ENCODE data around the gene RGCC. TPM values are rescaled to one million over a fixed set of nuclear protein-coding genes. Genes with fewer than 3 reads are reported as not detected.

Gene RGCC
- total RNA-seq, 1 experiment from 2014 or later = not detected

DNA sequence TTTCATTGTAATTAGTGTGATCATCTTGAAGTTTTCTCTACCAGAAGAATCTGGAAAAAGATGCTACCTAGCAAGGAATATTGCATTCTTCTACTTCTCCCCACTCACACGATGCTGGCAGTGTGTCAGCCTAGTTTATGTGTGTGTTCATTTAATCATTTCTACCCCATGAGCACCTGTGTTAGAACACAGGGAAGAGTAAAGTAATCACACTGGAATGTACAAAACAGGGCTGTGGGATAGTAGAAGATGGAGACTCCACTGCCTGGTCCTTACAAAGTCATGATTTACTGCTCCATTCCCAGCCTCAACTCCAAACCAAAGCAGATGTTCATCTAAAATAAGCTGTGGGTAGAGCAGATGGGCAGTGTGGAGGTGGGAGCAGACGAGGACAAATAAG is 47.7 kb upstream of the RGCC start:
- Mint-ChIP-seq H3K9me3 (no peaks in the 10 kb centered on the region), H3K36me3 (ENCODE audit: insufficient read depth in 1 of 3, low read depth in 3 of 3) (no peaks in the 10 kb centered on the region), H3K4me3 (no peak overlapping the region), H3K27me3 (ENCODE audit: low read depth) (no peaks in the 10 kb centered on the region), H3K4me1 (0 out of 4 replicates have a peak, but pooled peaks cover 0 to 2% of the 10 kb centered on the region in 2 experiments), H3K27ac (no peak overlapping the region)
- H2BK120ac ChIP-seq (ENCODE audit: low read depth, low read length, poor library complexity, severe bottlenecking) = no peak overlapping the region
- no peak overlapping the region for H3T11ph ChIP-seq (ENCODE audit: low read length)
- no peak overlapping the region for H3K27ac ChIP-seq (ENCODE audit: insufficient read length, low read depth, low read length)
- H3K18ac ChIP-seq (ENCODE audit: insufficient read length, low read depth, low read length) = no peak overlapping the region
- H3K56ac ChIP-seq (ENCODE audit: insufficient read length, low read depth, low read length) = no peak overlapping the region
- no peak overlapping the region for H3K14ac ChIP-seq (ENCODE audit: insufficient read depth, low read length)
- no peak overlapping the region for H2BK15ac ChIP-seq (ENCODE audit: low read depth, low read length)
- no peak overlapping the region for H2BK5ac ChIP-seq (ENCODE audit: insufficient read length, low read length)
- H3K27me3 ChIP-seq (ENCODE audit: insufficient read depth, low read length) = no peaks in the 10 kb centered on the region
- H3K4me1 ChIP-seq (ENCODE audit: insufficient read depth, low read length) = no peaks in the 10 kb centered on the region
- H2BK12ac ChIP-seq (ENCODE audit: insufficient read length, low read depth, low read length) = no peak overlapping the region
- no peaks in the 10 kb centered on the region for H4K20me1 ChIP-seq (ENCODE audit: control insufficient read depth, insufficient read depth, insufficient read length)
- H2AK5ac ChIP-seq (ENCODE audit: insufficient read length, low read length) = no peak overlapping the region
- H2BK20ac ChIP-seq (ENCODE audit: low read depth, low read length, poor library complexity, severe bottlenecking) = no peak overlapping the region
- TF ChIP-seq, protein P1, sequence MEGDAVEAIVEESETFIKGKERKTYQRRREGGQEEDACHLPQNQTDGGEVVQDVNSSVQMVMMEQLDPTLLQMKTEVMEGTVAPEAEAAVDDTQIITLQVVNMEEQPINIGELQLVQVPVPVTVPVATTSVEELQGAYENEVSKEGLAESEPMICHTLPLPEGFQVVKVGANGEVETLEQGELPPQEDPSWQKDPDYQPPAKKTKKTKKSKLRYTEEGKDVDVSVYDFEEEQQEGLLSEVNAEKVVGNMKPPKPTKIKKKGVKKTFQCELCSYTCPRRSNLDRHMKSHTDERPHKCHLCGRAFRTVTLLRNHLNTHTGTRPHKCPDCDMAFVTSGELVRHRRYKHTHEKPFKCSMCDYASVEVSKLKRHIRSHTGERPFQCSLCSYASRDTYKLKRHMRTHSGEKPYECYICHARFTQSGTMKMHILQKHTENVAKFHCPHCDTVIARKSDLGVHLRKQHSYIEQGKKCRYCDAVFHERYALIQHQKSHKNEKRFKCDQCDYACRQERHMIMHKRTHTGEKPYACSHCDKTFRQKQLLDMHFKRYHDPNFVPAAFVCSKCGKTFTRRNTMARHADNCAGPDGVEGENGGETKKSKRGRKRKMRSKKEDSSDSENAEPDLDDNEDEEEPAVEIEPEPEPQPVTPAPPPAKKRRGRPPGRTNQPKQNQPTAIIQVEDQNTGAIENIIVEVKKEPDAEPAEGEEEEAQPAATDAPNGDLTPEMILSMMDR (conservative IDR thresholded peaks at IDR 0.05) = no peak
- no peaks in the 10 kb centered on the region for H3K79me2 ChIP-seq (ENCODE audit: insufficient read depth, low read length)
- no peaks in the 10 kb centered on the region for H3K23me2 ChIP-seq (ENCODE audit: insufficient read length, low read depth, low read length, poor library complexity, severe bottlenecking)
- no peak overlapping the region for H3K4me2 ChIP-seq (ENCODE audit: insufficient read depth, insufficient read length, low read length)
- no peak overlapping the region for H4K8ac ChIP-seq (replicated peaks; ENCODE audit: insufficient read length, low read depth, low read length)
- no peak overlapping the region for H4K91ac ChIP-seq (ENCODE audit: insufficient read length, low read depth, low read length)
- no CpG with 5 or more reads among the region's 2 CpGs for WGBS (ENCODE audit: extremely low coverage, insufficient read length, low lambda C conversion rate)
- no peaks in the 10 kb centered on the region for H3K9me3 ChIP-seq (ENCODE audit: control insufficient read depth, low read depth, low read length)
- no peak overlapping the region for H4K5ac ChIP-seq (ENCODE audit: insufficient read length, low read depth, low read length)
- no peak overlapping the region for H2AFZ ChIP-seq (ENCODE audit: low read length)
- no peak for DNase-seq
- no peak overlapping the region for H3K9ac ChIP-seq (ENCODE audit: extremely low read depth, insufficient read length, low read length)
- H3K23ac ChIP-seq (ENCODE audit: insufficient read length, low read depth, low read length) = no peak overlapping the region
- H3K4ac ChIP-seq (ENCODE audit: low read depth, low read length) = no peak overlapping the region
- H3K79me1 ChIP-seq (ENCODE audit: insufficient read depth, low read depth, low read length, poor library complexity, severe bottlenecking) = no peaks in the 10 kb centered on the region

All from H9 (cell line).